ENCODE data around the gene E2F2.

E2F2 gene

GRCh38 chr1:23462766-23463165 lies 68.3 kb downstream of the E2F2 start:
- no peak for TF ChIP-seq CTCF (IDR thresholded peaks at IDR 0.05; ENCODE audit: control insufficient read depth, extremely low read depth, insufficient read depth)
- no peak overlapping the region for H3K4me3 ChIP-seq (ENCODE audit: low read depth, low read length)
- no peak for DNase-seq (ENCODE audit: low read depth)

- H3K4me3 ChIP-seq (ENCODE audit: low read depth, low read length), result no peak overlapping the region
- no peak for TF ChIP-seq CTCF (IDR thresholded peaks at IDR 0.05; ENCODE audit: control insufficient read depth, extremely low read depth, insufficient read depth)
- no peak for DNase-seq (ENCODE audit: low read depth)
These were observed 70.0 kb downstream of the E2F2 start for GRCh38 chr1:23461050-23461449.

GRCh38 chr1:23460519-23460918 lies 70.5 kb downstream of the E2F2 start:
- no peak for TF ChIP-seq CTCF (IDR thresholded peaks at IDR 0.05; ENCODE audit: control insufficient read depth, extremely low read depth, insufficient read depth)
- DNase-seq (ENCODE audit: low read depth), result no peak
- no peak overlapping the region for H3K4me3 ChIP-seq (ENCODE audit: low read depth, low read length)

- no peak for DNase-seq (ENCODE audit: low read depth)
- H3K4me3 ChIP-seq (ENCODE audit: low read depth, low read length), result no peak overlapping the region
- no peak for TF ChIP-seq CTCF (IDR thresholded peaks at IDR 0.05; ENCODE audit: control insufficient read depth, extremely low read depth, insufficient read depth)
These were observed 71.7 kb downstream of the E2F2 start for GRCh38 chr1:23459338-23459757.

Data from LNCaP clone FGC (cell line).